G401.6 (cell line): Measurements from ENCODE around the gene CBFA2T2.
"Not testable (repeated sequence)": the region's sequence is repeated elsewhere in the genome, so short reads cannot be mapped to it uniquely, and the experiment has no call there.

Experiments
- FAIRE-seq: peaks from 2 replicates; lab custom pipeline; 2012; peaks lifted over from hg19 to GRCh38; lab: Jason Lieb, UNC

The CBFA2T2 gene

DNA sequence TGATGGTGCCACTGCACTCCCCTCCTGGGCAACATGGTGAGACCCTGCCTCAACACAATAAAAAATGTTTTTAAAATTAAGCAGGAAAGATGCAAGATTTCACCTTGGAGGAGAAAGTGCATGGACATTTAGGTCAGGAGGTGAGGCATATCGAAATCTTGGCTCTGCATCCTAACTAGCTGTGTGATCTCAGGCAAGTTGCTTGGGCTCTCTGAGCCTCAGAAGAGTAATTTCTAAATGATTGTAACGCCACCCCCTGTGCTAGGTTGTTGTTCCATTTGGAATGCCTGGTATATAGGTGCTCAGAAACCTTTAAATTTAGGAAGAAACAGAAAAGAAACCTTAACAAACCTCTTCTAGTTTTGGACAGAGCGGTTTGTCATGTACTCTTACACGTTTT is 136.3 kb downstream of the CBFA2T2 start:
- no peak for FAIRE-seq

- FAIRE-seq = no peak
Measured at GRCh38 chr20:33627577-33628216, 137.8 kb downstream of the CBFA2T2 start.

GRCh38 chr20:33629533-33629932 is 139.6 kb downstream of the CBFA2T2 start:
- no peak for FAIRE-seq

DNA sequence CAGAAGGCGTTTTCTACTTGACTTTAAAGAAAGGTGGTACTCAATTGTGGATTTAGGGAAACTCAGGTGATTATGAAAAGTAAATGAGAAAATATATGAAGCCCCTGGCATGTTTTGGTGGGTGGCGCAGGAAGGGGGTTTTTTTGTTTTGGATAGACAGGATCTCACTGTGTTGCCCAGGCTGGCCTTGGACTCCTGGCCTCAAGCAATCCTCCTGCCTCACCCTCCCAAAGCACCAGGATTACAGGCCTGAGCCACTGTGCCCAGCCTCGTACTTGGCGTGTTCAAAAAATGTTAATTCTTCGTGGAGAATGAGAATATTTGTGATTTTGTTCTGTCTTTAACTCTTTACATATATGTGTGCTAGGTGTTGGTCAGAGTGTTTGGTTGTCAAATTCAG is 140.1 kb downstream of the CBFA2T2 start:
- FAIRE-seq = no peak

DNA sequence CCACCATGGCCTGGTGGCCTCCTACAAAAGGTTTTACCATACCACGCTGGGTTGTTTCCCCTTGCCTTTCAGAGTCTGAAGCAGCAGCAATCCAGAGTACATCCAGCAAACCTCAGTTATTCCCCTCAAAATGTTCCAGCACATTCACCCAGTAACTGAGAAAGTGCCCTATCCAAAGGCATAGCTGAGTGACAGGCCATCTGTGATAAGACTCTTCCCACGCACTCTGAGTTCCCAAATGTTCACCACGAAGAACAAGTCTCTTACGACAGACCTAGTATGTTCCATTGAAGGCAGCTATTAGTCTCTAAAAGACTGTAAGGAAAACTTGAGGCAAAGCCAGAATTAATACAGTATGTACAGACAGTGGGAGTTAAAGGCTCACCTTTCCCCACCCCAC is 140.6 kb downstream of the CBFA2T2 start:
- no peak for FAIRE-seq

- not testable (repeated sequence) for FAIRE-seq
Measured at GRCh38 chr20:33631910-33632309, 142.0 kb downstream of the CBFA2T2 start.

- no peak for FAIRE-seq
Measured at GRCh38 chr20:33635341-33635740, 145.4 kb downstream of the CBFA2T2 start.

- no peak for FAIRE-seq
Measured at GRCh38 chr20:33636776-33637175, 146.9 kb downstream of the CBFA2T2 start.

GRCh38 chr20:33640287-33640686 is 150.4 kb downstream of the CBFA2T2 start:
- FAIRE-seq = no peak

GRCh38 chr20:33644313-33645071 is 154.6 kb downstream of the CBFA2T2 start:
- no peak for FAIRE-seq

DNA sequence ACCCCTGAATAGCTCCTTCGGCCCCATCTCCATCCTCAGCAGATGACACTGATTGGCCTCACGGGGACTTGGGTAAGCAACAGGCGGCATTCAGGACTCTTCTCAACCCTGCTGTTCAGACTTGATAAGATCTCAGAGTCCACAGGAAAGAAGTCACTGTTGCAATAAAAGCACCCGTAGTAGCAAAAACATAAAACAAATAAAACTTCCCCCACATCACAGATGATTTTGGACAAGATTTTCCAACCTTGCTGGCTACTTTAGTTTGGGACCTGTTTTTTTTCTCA is 155.1 kb downstream of the CBFA2T2 start:
- no peak for FAIRE-seq

GRCh38 chr20:33645396-33645795 is 155.5 kb downstream of the CBFA2T2 start:
- no peak for FAIRE-seq

DNA sequence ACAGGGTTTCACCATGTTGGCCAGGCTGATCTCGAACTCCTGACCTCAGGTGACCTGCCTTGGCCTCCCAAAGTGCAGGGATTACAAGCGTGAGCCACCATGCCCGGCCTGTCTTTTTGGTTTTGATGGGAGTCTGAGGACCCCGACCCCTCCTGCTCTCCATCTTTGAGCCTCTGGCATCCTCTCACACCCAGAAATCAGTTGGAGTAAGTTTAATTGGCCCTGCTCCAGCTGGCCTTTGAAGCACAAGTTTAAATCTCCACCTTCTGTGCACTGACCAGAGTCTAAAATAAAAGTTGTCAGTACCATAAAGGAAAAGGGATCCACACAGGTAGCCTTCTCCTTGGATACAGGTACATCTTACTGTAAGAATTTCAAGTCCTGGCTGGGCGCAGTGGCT is 156.3 kb downstream of the CBFA2T2 start:
- no peak for FAIRE-seq

DNA sequence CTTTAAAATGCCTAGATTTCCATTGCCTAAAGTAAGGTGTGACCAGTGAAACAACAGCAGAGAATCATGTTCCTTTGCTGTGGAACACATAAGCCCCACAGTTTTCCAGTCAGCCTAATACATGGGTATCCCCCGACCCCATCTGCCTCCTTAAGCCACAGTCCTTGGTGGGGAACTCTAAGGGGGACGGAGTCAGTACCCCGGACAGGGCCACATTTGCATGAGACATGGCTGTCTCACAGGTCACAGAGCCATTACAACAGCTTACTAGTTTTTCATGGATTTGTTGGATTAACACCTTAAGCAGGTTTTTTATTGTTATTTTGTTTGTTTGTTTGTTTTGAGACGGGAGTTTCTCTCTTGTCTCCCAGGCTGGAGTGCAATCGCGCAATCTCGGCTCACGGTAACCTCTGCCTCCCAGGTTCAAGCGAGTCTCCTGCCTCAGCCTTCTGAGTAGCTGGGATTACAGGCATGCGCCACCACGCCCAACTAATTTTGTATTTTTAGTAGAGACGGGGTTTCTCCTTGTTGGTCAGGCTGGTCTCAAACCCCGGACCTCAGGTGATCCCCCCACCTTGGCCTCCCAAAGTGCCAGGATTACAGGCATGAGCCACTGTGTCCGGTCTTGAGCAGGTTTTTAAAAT is 157.2 kb downstream of the CBFA2T2 start:
- not testable (repeated sequence) for FAIRE-seq

DNA sequence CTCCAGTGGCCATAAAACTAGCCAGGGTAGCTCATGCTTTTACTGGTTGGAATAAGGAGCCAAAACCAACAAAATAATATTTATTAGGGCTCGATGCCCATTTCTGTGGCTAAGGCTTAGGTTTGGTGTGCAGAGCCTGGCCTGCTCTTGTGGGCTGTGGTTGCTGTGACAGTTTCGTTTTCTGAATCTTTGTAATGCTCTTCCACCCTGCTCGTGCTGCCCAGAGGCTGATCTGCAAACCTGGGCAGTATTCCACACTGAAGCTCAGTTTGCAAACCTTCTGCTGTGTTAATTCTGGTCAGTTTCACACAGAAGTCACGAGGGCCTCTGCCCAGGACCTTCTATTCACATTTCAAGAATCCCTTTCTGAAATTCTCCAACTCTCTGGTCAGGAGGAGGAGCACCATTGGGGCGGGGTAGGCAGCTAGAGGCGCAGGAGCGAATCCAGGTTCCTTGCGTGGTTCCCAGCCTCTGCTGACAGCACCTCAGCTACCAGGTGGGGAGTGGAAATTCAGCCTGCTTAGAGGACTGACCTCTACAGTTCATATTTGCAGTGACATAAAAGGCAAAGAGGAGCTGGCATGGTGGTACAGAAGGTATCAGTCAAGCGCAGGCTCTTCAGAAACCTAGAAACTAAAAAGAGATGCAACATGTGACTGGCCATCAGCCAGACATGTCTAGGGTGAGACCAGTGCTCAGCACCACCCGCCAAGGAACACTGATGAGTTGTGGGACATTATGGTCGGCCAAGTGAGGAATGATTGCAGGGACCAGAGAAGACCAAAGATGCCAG is 157.9 kb downstream of the CBFA2T2 start:
- no peak for FAIRE-seq

- FAIRE-seq = no peak
Measured at GRCh38 chr20:33648396-33649004, 158.6 kb downstream of the CBFA2T2 start.

DNA sequence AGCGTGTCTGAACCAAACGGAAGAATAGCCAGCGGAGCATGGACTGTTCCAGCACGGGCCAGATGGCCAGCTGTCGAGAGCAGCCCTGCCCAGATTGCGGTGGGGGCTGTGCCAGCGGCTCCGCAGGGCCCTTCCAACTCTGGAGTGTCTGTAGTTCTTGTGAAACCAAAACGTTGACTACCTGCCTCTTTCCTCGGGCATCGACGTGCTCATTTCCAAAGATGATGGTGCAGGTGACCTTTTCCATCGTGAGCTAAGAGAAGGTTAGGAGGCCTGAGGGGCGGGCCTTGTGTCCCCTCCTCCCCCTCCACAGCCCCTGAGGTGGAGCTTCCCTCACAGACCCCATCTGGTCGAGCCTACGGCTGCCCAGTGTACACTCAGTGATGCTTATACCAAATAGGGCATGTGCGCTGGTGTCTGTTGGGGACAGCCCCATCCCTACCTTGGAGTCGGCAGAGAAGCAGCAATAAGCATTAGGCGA is 159.3 kb downstream of the CBFA2T2 start:
- FAIRE-seq = no peak

- FAIRE-seq = no peak
Measured at GRCh38 chr20:33650111-33650752, 160.3 kb downstream of the CBFA2T2 start.

DNA sequence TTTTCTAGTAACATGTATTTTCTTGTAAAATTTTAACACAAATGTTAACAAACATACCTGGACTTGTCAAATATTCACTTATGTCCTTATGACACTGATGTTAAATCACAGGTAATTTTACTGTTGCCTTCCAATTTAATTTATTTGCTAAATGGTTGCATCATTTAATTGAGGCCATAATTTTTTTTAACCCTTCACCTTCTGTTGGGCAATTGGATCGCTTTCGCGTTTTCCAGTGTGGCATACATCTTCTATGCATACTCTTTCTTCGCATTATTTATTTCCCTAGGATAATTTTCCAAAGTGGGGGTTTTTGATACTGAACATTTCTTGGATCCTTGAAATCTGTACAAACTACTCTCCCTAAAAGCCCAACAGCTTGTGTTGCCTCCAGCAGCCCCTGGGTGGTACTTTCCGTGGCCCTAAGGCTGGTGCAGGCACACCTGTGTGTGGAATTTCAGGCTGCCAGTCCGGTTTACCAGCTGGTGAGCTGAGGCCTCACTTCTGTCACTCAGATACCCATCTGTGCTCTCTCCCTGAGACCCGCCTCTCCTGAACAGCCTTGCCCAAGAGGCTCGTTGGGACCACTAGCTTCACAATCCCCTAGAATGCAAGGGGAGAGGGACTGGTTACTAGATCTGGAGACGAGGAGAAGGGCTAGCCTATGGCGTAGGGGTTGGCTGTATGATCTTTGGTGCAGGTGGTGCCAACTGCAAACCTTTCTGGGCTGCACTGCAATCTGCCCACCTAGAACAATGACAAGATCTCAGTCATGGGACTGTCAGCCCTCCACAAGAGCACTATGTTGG is 161.1 kb downstream of the CBFA2T2 start:
- no peak for FAIRE-seq

DNA sequence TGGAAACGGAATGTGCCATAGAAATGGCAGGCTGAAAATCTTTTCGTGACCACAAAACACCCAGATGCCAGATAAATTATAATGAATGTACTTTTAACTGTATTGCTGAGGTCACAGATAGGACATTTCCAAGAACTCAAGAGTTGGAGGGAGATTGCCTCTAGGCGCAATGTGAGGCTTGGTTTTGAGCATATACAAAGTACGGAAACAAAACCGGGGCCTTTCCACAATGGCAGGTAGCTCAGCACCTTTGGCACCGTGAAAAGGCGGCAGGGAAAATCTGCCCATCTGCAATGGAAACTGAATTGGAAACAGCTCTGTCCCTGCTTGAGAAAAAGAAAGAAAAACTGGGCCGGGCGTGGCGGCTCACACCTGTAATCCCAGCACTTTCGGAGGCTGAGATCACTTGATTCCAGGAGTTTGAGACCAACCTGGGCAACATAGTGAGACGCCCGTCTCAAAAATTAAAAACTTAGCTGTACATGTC is 161.7 kb downstream of the CBFA2T2 start:
- FAIRE-seq = no peak
